Activated T-helper 1 cell treated with anti-CD3 and anti-CD28 coated beads, Interleukin-12 subunit alpha, Interleukin-12 subunit beta, Interleukin-2, Interleukin-4 antibody, amounts not matched to agents 30 ng/mL and 10 ng/mL and 1 ng/mL, durations not matched to agents 14 hours and 24 hours and 36 hours (primary cell): ENCODE results near the gene CCNYL1. TPM values are rescaled to one million over a fixed set of nuclear protein-coding genes. Genes with fewer than 3 reads are reported as not detected.
"Not testable (repeated sequence)": the region's sequence is repeated elsewhere in the genome, so short reads cannot be mapped to it uniquely, and the experiment has no call there.

Source experiments
- DNase-seq: peaks from one replicate; pipeline ENCODE4 v3.0.0; 2021; ENCODE audit warnings: low spot score
- H3K27ac Mint-ChIP-seq: one replicate; pipeline ENCODE4 v1.8.0; 2021; ENCODE audit warnings: mild to moderate bottlenecking, mixed read lengths
- H3K27me3 Mint-ChIP-seq: one replicate; pipeline ENCODE4 v1.8.0; 2022; ENCODE audit warnings: mild to moderate bottlenecking, moderate library complexity, mixed read lengths; ENCODE audit not compliant: insufficient read depth
- H3K36me3 Mint-ChIP-seq: one replicate; pipeline ENCODE4 v1.8.0; 2021; ENCODE audit warnings: low read depth, mixed read lengths
- H3K4me1 Mint-ChIP-seq: one replicate; pipeline ENCODE4 v1.8.0; 2021; ENCODE audit warnings: low read depth, mixed read lengths
- H3K4me3 Mint-ChIP-seq: one replicate; pipeline ENCODE4 v1.8.0; 2021; ENCODE audit warnings: mild to moderate bottlenecking, moderate library complexity, mixed read lengths
- H3K9me3 Mint-ChIP-seq: one replicate; pipeline ENCODE4 v1.8.0; 2021; ENCODE audit warnings: mixed read lengths
- intact Hi-C: fragments of 100-400 bp; cut with micrococcal nuclease; formaldehyde crosslinking; loops from one replicate; pipeline ENCODE4 v1.15.1; 2024
- total RNA-seq: library from RNA; stranded (reverse); gene quantifications from 2 replicates; pipeline ENCODE4 v1.2.3, GENCODE V29; 2022

Gene CCNYL1
- total RNA-seq, 1 donor from 2014 or later: 6.8 TPM

GRCh38 chr2:207749873-207750272 lies 38.4 kb downstream of the CCNYL1 start:
- intact Hi-C loops: no loop called here
- H3K4me1 Mint-ChIP-seq: no peaks in the 10 kb centered on the region
- no peak for DNase-seq
- H3K36me3 Mint-ChIP-seq: no peaks in the 10 kb centered on the region
- no peak overlapping the region for H3K4me3 Mint-ChIP-seq
- H3K27me3 Mint-ChIP-seq: no peaks in the 10 kb centered on the region
- no peaks in the 10 kb centered on the region for H3K9me3 Mint-ChIP-seq
- no peak overlapping the region for H3K27ac Mint-ChIP-seq

- Mint-ChIP-seq H3K4me3 (no peak overlapping the region), H3K9me3 (no peaks in the 10 kb centered on the region), H3K4me1 (no peaks in the 10 kb centered on the region), H3K27ac (no peak overlapping the region), H3K36me3 (no peaks in the 10 kb centered on the region), H3K27me3 (no peaks in the 10 kb centered on the region)
- no peak for DNase-seq
- intact Hi-C loops: no loop called here
These were observed 38.9 kb downstream of the CCNYL1 start for GRCh38 chr2:207750345-207750744.

- Mint-ChIP-seq H3K27ac (no peak overlapping the region), H3K9me3 (no peaks in the 10 kb centered on the region), H3K36me3 (no peaks in the 10 kb centered on the region), H3K27me3 (no peaks in the 10 kb centered on the region), H3K4me3 (no peak overlapping the region), H3K4me1 (no peaks in the 10 kb centered on the region)
- DNase-seq: no peak
- intact Hi-C loops: no loop called here
These were observed 39.4 kb downstream of the CCNYL1 start for GRCh38 chr2:207750876-207751275.

- H3K27ac Mint-ChIP-seq, intact Hi-C loops, H3K36me3 Mint-ChIP-seq, H3K9me3 Mint-ChIP-seq, H3K27me3 Mint-ChIP-seq, H3K4me3 Mint-ChIP-seq, H3K4me1 Mint-ChIP-seq, DNase-seq: not testable (repeated sequence)
These were observed 42.2 kb downstream of the CCNYL1 start for GRCh38 chr2:207753688-207754087.

DNA sequence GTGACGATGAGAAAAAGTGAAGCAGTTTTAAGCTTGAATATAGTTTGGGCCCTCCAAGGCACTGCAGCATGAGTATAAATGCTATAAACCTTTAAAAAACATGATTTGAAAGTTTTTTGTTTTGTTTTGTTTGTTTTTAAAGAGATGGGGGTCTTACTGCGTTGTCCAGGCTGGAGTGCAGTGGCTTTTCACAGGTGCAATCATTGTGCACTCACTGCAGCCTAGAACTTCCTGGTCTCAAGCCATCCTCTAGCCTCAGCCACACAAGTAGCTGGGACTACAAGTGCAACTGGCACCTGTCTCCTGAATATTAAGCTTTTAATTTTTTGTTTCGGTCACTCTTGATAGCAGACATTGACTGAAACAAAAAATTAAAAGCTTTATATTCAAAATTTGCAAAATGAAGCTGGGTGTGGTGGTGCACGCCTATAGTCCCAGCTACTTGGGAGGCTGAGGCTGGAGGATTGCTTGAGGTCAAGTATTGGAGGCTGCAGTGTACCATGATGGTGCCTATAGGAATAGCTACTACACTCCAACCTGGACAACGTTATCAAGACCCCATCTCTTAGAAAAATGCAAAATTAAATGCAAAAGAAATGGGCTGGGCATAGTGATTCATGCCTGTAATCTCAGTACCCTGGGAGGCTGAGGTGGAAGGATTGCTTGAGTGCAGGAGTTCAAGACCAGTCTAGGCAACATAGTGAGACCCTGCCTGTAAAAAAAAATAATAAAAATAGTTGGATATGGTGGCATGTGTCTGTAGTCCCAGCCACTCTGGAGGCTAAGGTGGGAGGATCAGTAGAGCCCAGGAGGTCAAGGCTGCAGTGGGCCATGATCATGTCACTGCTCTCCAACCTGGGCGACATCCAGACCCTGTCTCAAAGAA lies 43.3 kb downstream of the CCNYL1 start:
- intact Hi-C loops: no loop called here

DNA sequence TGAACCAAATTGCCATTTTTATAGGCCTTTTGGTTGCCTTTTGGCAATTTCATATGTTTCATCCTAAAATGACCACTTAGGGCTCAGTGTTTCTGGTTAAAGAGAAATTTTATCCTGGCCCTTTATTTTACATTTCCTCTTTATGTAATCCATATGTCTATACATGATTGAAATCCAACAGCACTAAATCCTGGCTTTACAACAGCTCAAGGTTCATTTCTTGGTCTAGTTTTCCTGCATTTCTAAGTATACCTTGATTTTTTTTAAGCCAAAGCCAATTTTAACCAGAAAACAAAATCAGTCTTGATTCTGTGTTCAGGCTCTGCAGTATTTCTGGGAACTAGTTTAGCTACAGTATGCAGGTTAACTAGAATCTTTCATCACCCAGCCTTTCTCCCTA lies 46.6 kb downstream of the CCNYL1 start:
- Mint-ChIP-seq H3K4me1 (no peaks in the 10 kb centered on the region), H3K36me3 (no peaks in the 10 kb centered on the region), H3K27ac (no peak overlapping the region), H3K4me3 (no peak overlapping the region), H3K27me3 (no peaks in the 10 kb centered on the region), H3K9me3 (no peaks in the 10 kb centered on the region)
- no peak for DNase-seq
- intact Hi-C loops: no loop called here

More for the DNA sequence above, 43.3 kb downstream of the CCNYL1 start:
- no peaks in the 10 kb centered on the region for H3K4me1 Mint-ChIP-seq
- H3K27ac Mint-ChIP-seq: no peak overlapping the region
- H3K9me3 Mint-ChIP-seq: no peaks in the 10 kb centered on the region
- no peaks in the 10 kb centered on the region for H3K27me3 Mint-ChIP-seq
- no peak overlapping the region for H3K4me3 Mint-ChIP-seq
- no peak for DNase-seq
- no peaks in the 10 kb centered on the region for H3K36me3 Mint-ChIP-seq

GRCh38 chr2:207759890-207760289 lies 48.5 kb downstream of the CCNYL1 start:
- Mint-ChIP-seq H3K4me1 (no peaks in the 10 kb centered on the region), H3K27me3 (peaks cover 7% of the 10 kb centered on the region), H3K36me3 (no peaks in the 10 kb centered on the region), H3K27ac (no peak overlapping the region), H3K4me3 (no peak overlapping the region), H3K9me3 (no peaks in the 10 kb centered on the region)
- intact Hi-C loops: no loop called here
- no peak for DNase-seq

GRCh38 chr2:207760453-207760852 lies 49.0 kb downstream of the CCNYL1 start:
- Mint-ChIP-seq H3K4me3 (no peak overlapping the region), H3K27ac (no peak overlapping the region), H3K4me1 (no peaks in the 10 kb centered on the region), H3K36me3 (no peaks in the 10 kb centered on the region), H3K9me3 (no peaks in the 10 kb centered on the region), H3K27me3 (peaks cover 13% of the 10 kb centered on the region)
- DNase-seq: no peak
- intact Hi-C loops: no loop called here

DNA sequence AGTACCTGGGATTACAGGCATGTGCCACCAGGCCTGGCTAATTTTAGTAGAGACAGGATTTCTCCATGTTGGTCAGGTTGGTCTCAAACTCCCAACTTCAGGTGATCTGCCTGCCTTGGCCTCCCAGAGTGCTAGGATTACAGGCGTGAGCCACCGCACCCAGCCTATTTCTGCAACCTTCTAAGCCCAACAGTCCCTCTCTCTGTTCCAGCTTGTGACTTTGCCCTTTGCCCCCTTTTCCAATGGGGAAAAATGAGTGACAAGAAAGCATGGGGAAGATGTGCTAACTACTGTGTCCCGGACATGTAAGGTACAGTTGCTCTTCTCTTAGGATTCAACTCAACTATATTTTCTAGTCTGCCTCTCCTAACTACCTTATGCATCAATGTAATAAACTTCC lies 50.0 kb downstream of the CCNYL1 start:
- H3K9me3 Mint-ChIP-seq, intact Hi-C loops, H3K4me1 Mint-ChIP-seq, H3K36me3 Mint-ChIP-seq, DNase-seq, H3K4me3 Mint-ChIP-seq, H3K27ac Mint-ChIP-seq: not testable (repeated sequence)
- H3K27me3 Mint-ChIP-seq: peaks cover 19% of the 10 kb centered on the region

- peaks cover 2% of the 10 kb centered on the region for H3K4me1 Mint-ChIP-seq
- no peak overlapping the region for H3K4me3 Mint-ChIP-seq
- intact Hi-C loops: no loop called here
- H3K27ac Mint-ChIP-seq: no peak overlapping the region
- no peaks in the 10 kb centered on the region for H3K9me3 Mint-ChIP-seq
- DNase-seq: no peak
- H3K36me3 Mint-ChIP-seq: no peaks in the 10 kb centered on the region
- peaks cover 25% of the 10 kb centered on the region for H3K27me3 Mint-ChIP-seq
These were observed 50.7 kb downstream of the CCNYL1 start for GRCh38 chr2:207762146-207762545.

DNA sequence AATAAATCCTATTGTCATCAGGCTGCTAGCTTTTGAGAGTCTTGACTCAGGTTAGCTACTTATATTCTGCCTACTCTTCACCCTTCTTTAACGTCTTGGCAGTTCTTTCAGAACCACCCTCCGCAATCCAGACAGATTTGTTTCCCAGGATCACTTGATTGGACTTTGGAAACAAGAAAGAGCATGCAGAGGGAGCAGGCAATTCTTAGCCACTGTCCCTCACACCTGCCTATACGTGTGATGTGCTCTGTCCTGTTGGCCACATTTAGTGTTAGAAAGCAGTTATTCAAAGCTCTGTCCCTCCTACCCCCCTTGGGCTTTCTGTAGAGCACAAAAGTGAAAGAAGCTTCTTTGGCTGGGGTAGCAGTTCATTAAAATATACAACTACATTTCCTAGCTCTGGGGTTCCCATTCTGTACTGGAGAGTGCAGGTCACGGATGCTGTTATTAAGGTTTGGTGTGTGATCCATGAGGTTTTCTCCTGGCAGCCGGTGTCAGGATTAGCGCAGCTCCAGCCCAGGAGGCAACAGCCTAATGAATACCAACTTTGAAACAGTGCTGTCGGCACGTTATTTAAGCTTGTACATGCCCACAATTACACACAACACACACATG lies 52.0 kb downstream of the CCNYL1 start:
- intact Hi-C loops: no loop called here
- DNase-seq: no peak
- no peaks in the 10 kb centered on the region for H3K36me3 Mint-ChIP-seq
- H3K27ac Mint-ChIP-seq: no peak overlapping the region
- peaks cover 30% of the 10 kb centered on the region for H3K27me3 Mint-ChIP-seq
- no peaks in the 10 kb centered on the region for H3K9me3 Mint-ChIP-seq
- no peak overlapping the region for H3K4me3 Mint-ChIP-seq
- H3K4me1 Mint-ChIP-seq: peaks cover 9% of the 10 kb centered on the region

DNA sequence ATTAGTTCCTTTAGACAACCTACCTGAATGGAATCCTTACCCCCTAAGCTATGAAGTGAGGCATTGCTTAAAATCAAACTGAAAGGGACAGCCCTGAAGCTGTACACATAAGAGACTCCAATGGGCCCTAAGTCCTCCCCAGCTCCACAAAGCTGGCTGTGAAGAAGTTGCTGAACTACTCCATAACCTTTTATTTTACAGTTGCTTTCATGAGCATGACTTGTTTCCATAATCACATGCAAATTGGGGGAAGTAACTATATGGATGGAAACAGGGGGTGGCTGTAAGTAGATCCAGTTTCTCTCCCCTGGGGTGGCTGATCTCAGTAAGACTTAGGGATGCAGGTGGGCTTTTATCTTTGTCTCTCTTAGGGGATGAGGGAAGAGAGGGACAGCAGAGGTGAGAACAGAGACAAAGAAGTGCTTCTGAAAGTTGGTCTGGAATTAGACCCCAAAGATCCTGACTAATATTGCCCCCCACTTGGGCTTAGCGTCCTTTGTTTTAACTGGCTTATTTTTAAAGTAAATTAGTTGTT lies 52.7 kb downstream of the CCNYL1 start:
- Mint-ChIP-seq H3K27me3 (peaks cover 34% of the 10 kb centered on the region), H3K36me3 (no peaks in the 10 kb centered on the region), H3K27ac (no peak overlapping the region), H3K4me1 (peaks cover 9% of the 10 kb centered on the region), H3K9me3 (no peaks in the 10 kb centered on the region), H3K4me3 (no peak overlapping the region)
- DNase-seq: no peak
- intact Hi-C loops: no loop called here

DNA sequence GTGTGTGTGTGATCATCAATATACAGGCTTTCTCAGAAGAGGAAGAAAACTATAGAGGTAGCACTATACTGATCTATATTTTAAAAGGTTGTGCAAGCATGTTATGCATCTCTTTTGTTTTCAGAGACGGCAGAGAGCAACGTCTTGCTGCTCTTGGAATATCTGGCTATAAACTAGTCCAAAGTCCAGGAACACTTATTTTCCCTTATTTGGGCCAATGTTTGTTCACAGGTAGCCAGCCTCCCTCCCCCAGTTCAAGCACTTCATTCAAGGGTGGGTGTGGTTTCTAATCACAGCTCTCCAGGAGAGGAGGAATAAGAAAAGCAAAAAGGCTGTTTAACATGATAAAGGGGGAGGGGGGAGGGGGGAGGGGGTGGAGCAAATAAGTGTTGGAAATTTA lies 54.1 kb downstream of the CCNYL1 start:
- Mint-ChIP-seq H3K27me3 (peaks cover 40% of the 10 kb centered on the region), H3K36me3 (no peaks in the 10 kb centered on the region), H3K4me1 (peaks cover 16% of the 10 kb centered on the region), H3K9me3 (no peaks in the 10 kb centered on the region), H3K27ac (no peak overlapping the region), H3K4me3 (no peak overlapping the region)
- DNase-seq: no peak
- intact Hi-C loops: loop anchor here (5.0 kb wide), 2 partner anchors 207 to 502 kb away; partner anchors contain the start of gene PIKFYVE
